Right hindlimb (tissue), 1 donor: Measurements from ENCODE around the gene GFM2.
"Not testable (repeated sequence)": the region's sequence is repeated elsewhere in the genome, so short reads cannot be mapped to it uniquely, and the experiment has no call there.

Experiments used
- DNase-seq: peaks from one replicate; pipeline ENCODE4 v3.0.0-alpha.2; 2018

Gene GFM2, protein sequence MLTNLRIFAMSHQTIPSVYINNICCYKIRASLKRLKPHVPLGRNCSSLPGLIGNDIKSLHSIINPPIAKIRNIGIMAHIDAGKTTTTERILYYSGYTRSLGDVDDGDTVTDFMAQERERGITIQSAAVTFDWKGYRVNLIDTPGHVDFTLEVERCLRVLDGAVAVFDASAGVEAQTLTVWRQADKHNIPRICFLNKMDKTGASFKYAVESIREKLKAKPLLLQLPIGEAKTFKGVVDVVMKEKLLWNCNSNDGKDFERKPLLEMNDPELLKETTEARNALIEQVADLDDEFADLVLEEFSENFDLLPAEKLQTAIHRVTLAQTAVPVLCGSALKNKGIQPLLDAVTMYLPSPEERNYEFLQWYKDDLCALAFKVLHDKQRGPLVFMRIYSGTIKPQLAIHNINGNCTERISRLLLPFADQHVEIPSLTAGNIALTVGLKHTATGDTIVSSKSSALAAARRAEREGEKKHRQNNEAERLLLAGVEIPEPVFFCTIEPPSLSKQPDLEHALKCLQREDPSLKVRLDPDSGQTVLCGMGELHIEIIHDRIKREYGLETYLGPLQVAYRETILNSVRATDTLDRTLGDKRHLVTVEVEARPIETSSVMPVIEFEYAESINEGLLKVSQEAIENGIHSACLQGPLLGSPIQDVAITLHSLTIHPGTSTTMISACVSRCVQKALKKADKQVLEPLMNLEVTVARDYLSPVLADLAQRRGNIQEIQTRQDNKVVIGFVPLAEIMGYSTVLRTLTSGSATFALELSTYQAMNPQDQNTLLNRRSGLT

DNA sequence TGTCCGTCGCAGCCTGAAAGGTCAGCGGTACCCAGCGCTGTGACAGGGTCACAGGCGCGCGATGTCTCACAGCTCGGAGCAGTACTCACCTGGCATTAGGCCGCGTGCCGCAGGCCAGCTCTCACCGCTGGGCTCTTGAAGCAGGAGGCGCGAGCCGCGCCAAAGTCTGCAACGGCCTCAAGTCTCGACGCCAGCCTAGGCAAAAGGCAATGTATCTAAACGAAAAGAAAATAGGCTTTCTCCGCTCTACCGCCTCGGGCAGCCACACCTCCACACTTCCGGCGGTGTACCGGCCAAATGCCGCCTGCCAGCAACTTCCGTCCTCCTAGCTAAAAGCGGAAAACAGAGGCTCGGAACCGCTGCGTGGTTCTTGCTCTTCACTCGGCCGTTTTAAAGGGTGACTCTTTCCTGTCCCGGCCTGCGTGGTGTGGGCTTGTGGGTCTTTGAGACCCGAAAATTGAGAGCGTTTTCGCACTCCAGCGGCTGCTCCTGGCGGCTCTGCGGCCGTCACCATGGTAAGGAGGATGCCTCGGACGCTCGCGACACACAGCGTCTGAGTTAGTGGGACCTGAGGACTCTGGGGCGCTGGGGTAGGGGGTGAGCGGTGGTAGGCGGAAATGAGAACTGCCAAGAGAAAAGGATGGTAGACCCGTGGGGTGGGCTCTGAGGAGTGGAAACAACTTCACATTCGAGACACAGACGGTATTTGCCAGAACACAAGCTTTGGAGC lies at the start of gene GFM2, which contains the start of gene NSA2:
Gene GFM2, minus strand, starts transcription at position 269 of the 730 bp plus-strand sequence. CDS start 3,375 bp downstream, outside the sequence.
Gene NSA2, plus strand, starts transcription at position 401 of the 730 bp plus-strand sequence. Its CDS starts 112 bp downstream, at position 513.
- peak; percentile 96 for DNase-seq

DNA sequence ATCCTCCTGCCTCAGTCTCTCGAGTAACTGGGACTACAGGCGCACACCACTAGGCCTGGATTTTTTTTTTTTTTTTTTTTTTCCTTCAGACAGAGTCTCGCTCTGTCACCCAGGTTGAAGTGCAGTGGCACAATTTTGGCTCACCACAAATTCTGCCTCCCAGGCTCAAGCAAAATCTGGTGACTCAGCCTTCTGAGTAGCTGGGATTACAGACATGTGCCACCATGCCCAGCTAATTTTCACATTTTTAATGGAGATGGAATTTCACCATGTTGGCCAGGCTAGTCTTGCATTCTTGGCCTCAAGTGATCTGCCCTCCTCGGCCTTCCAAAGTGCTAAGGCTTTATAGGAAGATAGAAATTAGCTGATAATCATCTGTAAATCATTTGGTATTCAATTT lies 44.0 kb upstream of the GFM2 start:
- no peak for DNase-seq

DNA sequence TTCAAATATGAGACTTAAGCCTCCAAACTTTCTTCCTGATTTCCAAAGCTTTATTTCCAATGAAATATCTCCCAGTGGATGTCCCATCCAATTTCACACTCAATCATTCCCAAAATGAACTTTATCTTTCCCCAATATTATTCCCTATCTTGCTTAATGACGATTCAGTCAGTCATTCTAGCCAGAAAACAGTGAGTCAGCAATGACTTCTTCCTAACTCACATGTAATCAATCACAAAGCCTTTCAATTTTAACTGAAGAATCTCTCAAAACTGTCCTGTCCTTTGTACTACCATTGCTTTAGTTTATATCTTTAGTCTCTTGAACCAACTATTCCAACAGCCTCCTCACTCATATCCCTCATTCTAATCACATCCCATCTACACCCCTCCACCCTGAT lies 35.0 kb upstream of the GFM2 start:
- no peak for DNase-seq

DNA sequence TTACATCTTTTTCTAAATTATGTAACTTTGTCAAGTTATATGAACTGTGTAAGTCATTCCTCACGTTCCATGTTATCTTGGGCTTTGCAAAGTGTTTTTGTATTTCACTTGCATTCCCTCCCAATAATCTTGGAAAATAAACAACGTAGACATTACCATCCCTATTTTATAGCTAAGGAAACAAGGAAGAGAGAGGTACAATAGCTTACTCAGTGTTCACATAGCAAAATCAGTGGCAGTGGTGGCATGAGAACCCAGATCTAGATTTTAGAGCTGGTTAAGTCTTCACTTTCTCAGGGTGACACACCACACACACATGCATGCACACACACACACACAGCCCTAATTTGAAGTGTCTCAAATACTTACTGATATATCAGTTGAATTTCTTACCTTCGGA lies 34.3 kb upstream of the GFM2 start:
- DNase-seq, result no peak

- DNase-seq, result no peak
Observed at GRCh38 chr5:74798977-74799911, 32.3 kb upstream of the GFM2 start.

GRCh38 chr5:74791669-74792068 lies 24.8 kb upstream of the GFM2 start:
- not testable (repeated sequence) for DNase-seq

DNA sequence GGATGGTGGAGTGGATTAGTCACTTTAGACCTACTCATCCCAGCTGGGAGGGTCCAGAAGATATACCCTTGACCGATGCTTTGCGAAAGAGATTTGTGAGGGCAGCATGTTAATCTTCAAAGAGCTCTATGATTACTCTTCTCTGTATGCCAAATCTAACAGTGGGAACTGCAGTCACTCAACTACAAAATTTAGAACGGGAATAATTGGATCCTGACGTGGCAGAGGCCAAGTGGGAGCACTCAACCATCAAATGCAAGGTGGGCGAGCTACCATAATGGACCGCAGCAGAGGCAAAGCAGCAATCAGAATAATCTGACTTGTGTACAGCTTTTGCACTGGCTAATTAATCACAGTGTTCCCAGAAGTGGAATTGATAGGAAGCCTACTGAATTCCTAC lies 20.5 kb upstream of the GFM2 start:
- no peak for DNase-seq

DNA sequence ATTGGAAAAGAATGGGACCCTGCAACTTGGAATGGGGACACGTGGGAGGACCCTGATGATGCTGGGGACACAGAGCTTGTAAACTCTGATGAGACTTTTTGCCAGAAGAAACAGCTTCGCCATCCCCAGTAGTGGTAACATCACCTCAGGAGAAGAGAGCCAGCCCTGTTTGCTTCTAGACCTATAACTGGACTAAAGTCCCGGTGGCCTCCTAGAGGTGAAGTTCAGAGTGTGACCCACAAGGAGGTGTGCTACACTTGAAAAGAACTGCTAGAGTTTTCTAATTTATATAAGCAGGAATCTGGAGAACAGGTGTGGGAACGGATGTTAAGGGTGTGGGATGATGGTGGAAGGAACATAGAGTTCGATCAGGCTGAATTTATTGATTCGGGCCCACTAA lies 19.9 kb upstream of the GFM2 start:
- no peak for DNase-seq

DNA sequence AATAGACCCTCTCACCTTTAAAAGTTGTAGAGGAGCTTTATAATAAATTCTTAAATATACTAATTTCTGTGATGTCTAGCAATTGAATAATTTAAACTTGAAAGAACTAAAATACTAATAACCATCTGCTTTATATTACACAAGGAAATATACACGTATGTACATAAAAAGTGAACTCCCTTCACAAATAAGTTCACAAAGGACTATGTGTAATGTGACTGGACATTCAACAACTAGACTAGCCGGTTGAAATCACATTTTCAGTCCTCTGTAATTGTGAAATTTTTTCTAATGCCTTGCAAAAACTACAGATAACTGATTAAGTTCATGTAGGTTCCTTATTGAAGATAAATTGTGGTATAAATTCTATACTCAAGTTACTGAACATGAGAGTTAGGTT lies 11.7 kb upstream of the GFM2 start:
- no peak for DNase-seq

GRCh38 chr5:74772359-74772758 lies 5.4 kb upstream of the GFM2 start:
- no peak for DNase-seq

DNA sequence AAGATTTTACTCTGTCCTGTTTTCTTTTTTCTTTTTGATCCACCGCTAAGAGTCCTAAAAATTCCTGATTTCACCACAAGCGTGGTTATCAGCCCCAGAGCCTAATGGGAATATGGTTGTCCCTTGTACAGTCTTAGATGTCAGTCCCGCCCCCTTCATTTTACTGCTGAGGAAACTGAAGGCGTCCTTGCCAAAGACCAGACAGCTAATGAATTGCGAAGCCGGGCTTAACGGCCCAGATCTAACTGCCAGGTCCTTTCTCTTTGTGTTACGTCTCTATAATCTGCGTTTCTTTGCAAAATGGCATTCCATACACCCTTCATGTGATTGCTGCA lies 629 bp upstream of the GFM2 start:
- no peak for DNase-seq

- DNase-seq, result no peak
Observed at GRCh38 chr5:74766418-74766848, 484 bp downstream of the GFM2 start.

DNA sequence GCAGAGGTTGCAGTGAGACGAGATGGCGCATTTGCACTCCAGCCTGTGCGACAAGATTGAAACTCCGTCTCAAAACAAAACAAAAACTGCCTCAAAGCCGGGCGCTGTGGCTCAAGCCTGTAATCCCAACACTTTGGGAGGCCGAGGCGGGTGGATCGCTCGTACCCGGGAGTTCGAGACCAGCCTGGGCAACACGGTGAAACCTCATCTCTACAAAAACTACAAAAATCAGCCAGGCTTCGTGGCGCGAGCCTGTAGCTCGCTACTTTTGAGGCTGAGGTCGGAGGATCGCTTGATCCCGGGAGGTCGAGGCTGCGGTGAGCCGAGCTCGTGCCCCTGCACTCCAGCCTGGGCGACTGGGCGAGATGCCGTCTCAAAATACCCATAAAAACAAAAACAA lies 988 bp downstream of the GFM2 start:
- DNase-seq, result no peak

GRCh38 chr5:74765201-74765600 lies 1.7 kb downstream of the GFM2 start:
- no peak for DNase-seq

DNA sequence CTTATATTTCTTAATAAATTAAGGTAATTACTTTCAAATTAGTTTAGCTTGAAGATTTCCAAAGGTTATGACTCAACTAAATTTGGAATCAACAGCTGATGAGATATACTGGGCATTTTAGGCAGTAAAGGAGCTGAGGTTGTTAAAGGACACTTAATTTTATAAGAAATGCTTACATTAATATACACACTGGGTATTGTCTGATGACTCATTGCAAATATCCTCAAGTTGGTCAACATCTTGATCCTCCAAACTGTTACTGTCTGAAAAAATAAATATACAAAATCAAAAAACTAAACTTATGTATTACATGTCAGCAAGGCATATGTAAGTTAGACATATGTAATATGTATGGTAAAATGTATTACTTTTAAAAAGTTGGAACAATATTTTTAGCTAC lies 3.4 kb downstream of the GFM2 start:
- no peak for DNase-seq

GRCh38 chr5:74762599-74762998 lies 4.3 kb downstream of the GFM2 start:
- no peak for DNase-seq

- no peak for DNase-seq
Observed at GRCh38 chr5:74761241-74761640, 5.7 kb downstream of the GFM2 start.

GRCh38 chr5:74748742-74749141 lies 18.2 kb downstream of the GFM2 start:
- not testable (repeated sequence) for DNase-seq

DNA sequence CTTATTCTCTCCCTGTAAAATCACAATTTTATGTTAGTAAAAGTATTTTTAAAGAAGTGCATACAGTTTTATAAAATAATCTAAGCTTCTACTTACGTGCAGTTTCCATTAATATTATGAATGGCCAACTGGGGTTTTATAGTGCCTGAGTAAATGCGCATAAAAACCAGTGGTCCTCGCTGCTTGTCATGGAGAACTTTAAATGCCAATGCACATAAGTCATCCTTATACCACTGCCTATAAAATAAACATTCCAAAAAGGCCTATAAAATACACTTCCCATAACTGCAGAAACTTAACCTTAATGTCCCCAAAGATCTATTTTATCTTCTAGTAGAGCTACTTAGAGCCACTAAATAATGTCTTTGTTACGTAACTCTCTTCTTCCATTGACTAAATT lies 28.5 kb downstream of the GFM2 start:
- no peak for DNase-seq

DNA sequence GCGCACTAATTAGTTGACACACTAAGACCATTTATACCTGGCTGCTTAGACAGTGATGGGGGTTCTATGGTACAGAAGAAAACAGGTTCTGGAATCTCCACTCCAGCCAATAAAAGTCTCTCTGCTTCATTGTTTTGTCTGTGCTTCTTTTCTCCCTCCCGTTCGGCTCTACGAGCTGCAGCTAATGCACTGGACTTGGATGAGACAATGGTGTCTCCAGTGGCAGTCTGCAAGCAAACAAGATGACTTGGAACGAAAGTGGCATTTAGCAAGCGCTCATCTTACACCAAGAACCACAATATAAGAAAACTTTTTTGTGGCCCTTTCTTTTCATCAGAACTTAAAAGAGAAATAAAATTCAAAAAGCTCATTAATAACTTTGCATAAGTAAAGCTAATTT lies 30.2 kb downstream of the GFM2 start:
- no peak for DNase-seq

DNA sequence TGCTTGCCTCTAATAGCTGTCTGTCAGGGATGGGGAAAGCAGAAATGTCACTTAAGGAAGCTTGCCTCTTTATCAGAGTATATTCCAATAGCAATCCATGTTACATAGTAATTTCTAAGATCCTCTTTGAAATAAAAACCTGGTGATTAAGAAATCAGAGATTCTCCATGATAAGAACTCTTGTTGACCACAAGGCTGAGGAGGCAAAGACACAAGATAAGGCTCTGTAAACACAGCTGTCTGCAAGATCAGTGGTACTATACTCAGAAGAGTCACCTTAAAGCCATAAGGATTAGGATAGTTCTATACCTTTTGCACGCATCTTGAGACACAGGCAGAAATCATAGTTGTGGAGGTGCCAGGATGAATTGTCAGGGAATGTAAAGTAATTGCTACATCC lies 41.6 kb downstream of the GFM2 start:
- no peak for DNase-seq

DNA sequence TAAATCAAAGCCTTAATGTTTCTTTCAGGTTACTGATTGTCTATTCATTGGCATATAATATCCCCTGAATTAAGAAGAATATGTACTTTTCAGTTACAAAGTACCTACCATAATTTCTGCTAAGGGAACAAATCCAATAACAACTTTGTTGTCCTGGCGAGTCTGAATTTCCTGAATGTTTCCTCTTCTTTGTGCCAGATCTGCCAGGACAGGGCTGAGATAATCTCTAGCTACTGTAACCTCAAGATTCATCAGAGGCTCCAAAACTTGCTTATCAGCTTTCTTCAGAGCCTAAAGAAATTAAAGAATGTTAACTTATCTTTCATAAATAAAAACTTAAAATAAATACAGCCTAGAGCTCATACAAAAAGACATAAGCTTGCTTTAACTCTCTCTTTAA lies 44.6 kb downstream of the GFM2 start:
- no peak for DNase-seq
